ENCODE results near the gene BEND3. TPM values are rescaled to one million over a fixed set of nuclear protein-coding genes. Genes with fewer than 3 reads are reported as not detected.
A peak's percentile ranks its signal among the peaks of the same experiment; 100 is the strongest.

The BEND3 gene
- total RNA-seq, 1 donor from 2014 or later, result 3.9 TPM

GRCh38 chr6:107083047-107083768, 32.1 kb downstream of the BEND3 start:
- TF ChIP-seq CTCF (IDR thresholded peaks at IDR 0.05; ENCODE audit: insufficient read depth, low read length, severe bottlenecking), result no peak
- Histone ChIP-seq H3K36me3 (ENCODE audit: control insufficient read depth, insufficient read depth, low read length) (no peaks in the 10 kb centered on the region), H3K27me3 (ENCODE audit: control insufficient read depth, insufficient read depth, low read length) (no peaks in the 10 kb centered on the region), H3K4me3 (ENCODE audit: low read depth, low read length) (no peak overlapping the region)
- DNase-seq (ENCODE audit: low read depth) (no peak), FAIRE-seq (no peak)

GRCh38 chr6:107082045-107082444, 33.3 kb downstream of the BEND3 start:
- TF ChIP-seq CTCF (IDR thresholded peaks at IDR 0.05; ENCODE audit: insufficient read depth, low read length, severe bottlenecking), result no peak
- DNase-seq (ENCODE audit: low read depth) (peak; percentile 76), FAIRE-seq (no peak)
- no peak overlapping the region for H3K4me3 ChIP-seq (ENCODE audit: low read depth, low read length)
- H3K36me3 ChIP-seq (ENCODE audit: control insufficient read depth, insufficient read depth, low read length), result no peaks in the 10 kb centered on the region
- H3K27me3 ChIP-seq (ENCODE audit: control insufficient read depth, insufficient read depth, low read length), result no peaks in the 10 kb centered on the region

- Histone ChIP-seq H3K27me3 (ENCODE audit: control insufficient read depth, insufficient read depth, low read length) (no peaks in the 10 kb centered on the region), H3K36me3 (ENCODE audit: control insufficient read depth, insufficient read depth, low read length) (no peaks in the 10 kb centered on the region), H3K4me3 (ENCODE audit: low read depth, low read length) (no peak overlapping the region)
- DNase-seq (ENCODE audit: low read depth), result no peak
- TF ChIP-seq CTCF (IDR thresholded peaks at IDR 0.05; ENCODE audit: insufficient read depth, low read length, severe bottlenecking), result peak; percentile 18
- no peak for FAIRE-seq
Measured at GRCh38 chr6:107080036-107080435, 35.3 kb downstream of the BEND3 start.

GRCh38 chr6:107079429-107079828, 35.9 kb downstream of the BEND3 start:
- TF ChIP-seq CTCF (IDR thresholded peaks at IDR 0.05; ENCODE audit: insufficient read depth, low read length, severe bottlenecking), result no peak
- H3K27me3 ChIP-seq (ENCODE audit: control insufficient read depth, insufficient read depth, low read length), result no peaks in the 10 kb centered on the region
- no peaks in the 10 kb centered on the region for H3K36me3 ChIP-seq (ENCODE audit: control insufficient read depth, insufficient read depth, low read length)
- H3K4me3 ChIP-seq (ENCODE audit: low read depth, low read length), result no peak overlapping the region
- FAIRE-seq (no peak), DNase-seq (ENCODE audit: low read depth) (no peak)

GRCh38 chr6:107077710-107078109, 37.6 kb downstream of the BEND3 start:
- no peak for TF ChIP-seq CTCF (IDR thresholded peaks at IDR 0.05; ENCODE audit: insufficient read depth, low read length, severe bottlenecking)
- Histone ChIP-seq H3K36me3 (ENCODE audit: control insufficient read depth, insufficient read depth, low read length) (no peaks in the 10 kb centered on the region), H3K27me3 (ENCODE audit: control insufficient read depth, insufficient read depth, low read length) (no peaks in the 10 kb centered on the region), H3K4me3 (ENCODE audit: low read depth, low read length) (no peak overlapping the region)
- DNase-seq (ENCODE audit: low read depth) (no peak), FAIRE-seq (no peak)

- H3K4me3 ChIP-seq (ENCODE audit: low read depth, low read length), result no peak overlapping the region
- DNase-seq (ENCODE audit: low read depth), result no peak
- no peaks in the 10 kb centered on the region for H3K36me3 ChIP-seq (ENCODE audit: control insufficient read depth, insufficient read depth, low read length)
- no peak for FAIRE-seq
- no peak for TF ChIP-seq CTCF (IDR thresholded peaks at IDR 0.05; ENCODE audit: insufficient read depth, low read length, severe bottlenecking)
- H3K27me3 ChIP-seq (ENCODE audit: control insufficient read depth, insufficient read depth, low read length), result no peaks in the 10 kb centered on the region
Measured at GRCh38 chr6:107075951-107076381, 39.3 kb downstream of the BEND3 start.

Data from bronchial epithelial cell (primary cell).